HL-60 (cell line): ENCODE data around the gene PLA2G4E.

ENCODE experiments used
- DNase-seq, 2 experiments: peaks; one replicate each; pipeline ENCODE4 v3.0.0-alpha.2; 2010 to 2020; ENCODE audit warnings: low read depth in 1 of 2, low spot score in 1 of 2
- H3K27ac ChIP-seq: fragments of 250-450 bp; sonication (Bioruptor Pico); replicated peaks from 2 replicates; pipeline ENCODE4 v1.5.1; 2020; ENCODE audit warnings: mild to moderate bottlenecking, moderate library complexity
- H3K27me3 ChIP-seq: fragments of 250-450 bp; sonication (Bioruptor Pico); 2 replicates; pipeline ENCODE4 v1.5.1; 2021; ENCODE audit warnings: mild to moderate bottlenecking, moderate library complexity; ENCODE audit not compliant: insufficient read depth, poor library complexity, severe bottlenecking
- H3K4me3 ChIP-seq: replicated peaks from 2 replicates; pipeline ENCODE4 v1.5.1; 2011; ENCODE audit warnings: mild to moderate bottlenecking, control low read depth, low read length; ENCODE audit not compliant: insufficient read depth
- CTCF ChIP-seq: IDR thresholded peaks from one replicate; pipeline ENCODE4 v1.5.1; 2011; ENCODE audit warnings: low read length, control low read depth, inconsistent platforms; ENCODE audit not compliant: insufficient read depth
- GABPA ChIP-seq: IDR thresholded peaks from 2 replicates; pipeline ENCODE4 v1.6.1; 2012; ENCODE audit warnings: low read depth
- POLR2AphosphoS5 ChIP-seq: IDR thresholded peaks from 2 replicates; pipeline ENCODE4 v1.6.1; 2012; ENCODE audit warnings: low read depth
- REST ChIP-seq: IDR thresholded peaks from 2 replicates; pipeline ENCODE4 v1.6.1; 2012; ENCODE audit warnings: low read depth; ENCODE audit not compliant: insufficient replicate concordance
- SPI1 ChIP-seq: IDR thresholded peaks from 2 replicates; pipeline ENCODE4 v1.6.1; 2012; ENCODE audit warnings: low read depth, mild to moderate bottlenecking, borderline replicate concordance

The PLA2G4E gene

GRCh38 chr15:41934843-41935242 is 86.0 kb downstream of the PLA2G4E start:
- TF ChIP-seq GABPA (no peak), REST (no peak), CTCF (no peak), SPI1 (no peak), POLR2AphosphoS5 (no peak)
- no peaks in the 10 kb centered on the region for H3K27me3 ChIP-seq
- H3K27ac ChIP-seq, result no peak overlapping the region
- no peak for DNase-seq
- H3K4me3 ChIP-seq, result no peak overlapping the region

- TF ChIP-seq SPI1 (no peak), GABPA (no peak), POLR2AphosphoS5 (no peak), CTCF (no peak), REST (no peak)
- Histone ChIP-seq H3K27ac (no peak overlapping the region), H3K27me3 (no peaks in the 10 kb centered on the region), H3K4me3 (no peak overlapping the region)
- DNase-seq, result no peak
These were observed 87.1 kb downstream of the PLA2G4E start for GRCh38 chr15:41933771-41934170.

GRCh38 chr15:41933326-41933725 is 87.5 kb downstream of the PLA2G4E start:
- Histone ChIP-seq H3K27me3 (no peaks in the 10 kb centered on the region), H3K27ac (no peak overlapping the region), H3K4me3 (no peak overlapping the region)
- TF ChIP-seq REST, result no peak
- TF ChIP-seq POLR2AphosphoS5, result no peak
- TF ChIP-seq GABPA, result no peak
- TF ChIP-seq SPI1, result no peak
- no peak for TF ChIP-seq CTCF
- DNase-seq, result no peak
